Activated CD4-positive, alpha-beta T cell treated with anti-CD3 and anti-CD28 coated beads, Interleukin-2, amount 50 U/mL, for 4 hours (primary cell): ENCODE results near the gene ZNF335.
"Not testable (repeated sequence)": the region's sequence is repeated elsewhere in the genome, so short reads cannot be mapped to it uniquely, and the experiment has no call there.

ENCODE experiments used
- DNase-seq, 2 experiments: peaks; one replicate each; pipeline ENCODE4 v3.0.0-alpha.2; 2020

ZNF335 gene

DNA sequence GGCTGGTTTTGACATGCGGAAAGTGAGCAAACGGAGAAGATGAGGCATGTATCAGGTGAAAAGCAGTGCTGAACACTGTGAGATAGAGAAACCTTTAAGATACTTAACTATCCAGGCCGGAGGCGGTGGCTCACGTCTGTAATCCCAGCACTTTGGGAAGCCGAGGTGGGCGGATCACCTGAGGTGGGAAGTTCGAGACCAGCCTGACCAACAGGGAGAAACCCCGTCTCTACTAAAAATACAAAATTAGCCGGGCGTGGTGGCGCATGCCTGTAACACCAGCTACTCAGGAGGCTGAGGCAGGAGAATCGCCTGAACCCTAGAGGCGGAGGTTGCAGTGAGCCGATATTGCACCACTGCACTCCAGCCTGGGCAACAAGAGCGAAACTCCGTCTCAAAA lies 40.3 kb downstream of the ZNF335 start:
- DNase-seq: not testable (repeated sequence)

DNA sequence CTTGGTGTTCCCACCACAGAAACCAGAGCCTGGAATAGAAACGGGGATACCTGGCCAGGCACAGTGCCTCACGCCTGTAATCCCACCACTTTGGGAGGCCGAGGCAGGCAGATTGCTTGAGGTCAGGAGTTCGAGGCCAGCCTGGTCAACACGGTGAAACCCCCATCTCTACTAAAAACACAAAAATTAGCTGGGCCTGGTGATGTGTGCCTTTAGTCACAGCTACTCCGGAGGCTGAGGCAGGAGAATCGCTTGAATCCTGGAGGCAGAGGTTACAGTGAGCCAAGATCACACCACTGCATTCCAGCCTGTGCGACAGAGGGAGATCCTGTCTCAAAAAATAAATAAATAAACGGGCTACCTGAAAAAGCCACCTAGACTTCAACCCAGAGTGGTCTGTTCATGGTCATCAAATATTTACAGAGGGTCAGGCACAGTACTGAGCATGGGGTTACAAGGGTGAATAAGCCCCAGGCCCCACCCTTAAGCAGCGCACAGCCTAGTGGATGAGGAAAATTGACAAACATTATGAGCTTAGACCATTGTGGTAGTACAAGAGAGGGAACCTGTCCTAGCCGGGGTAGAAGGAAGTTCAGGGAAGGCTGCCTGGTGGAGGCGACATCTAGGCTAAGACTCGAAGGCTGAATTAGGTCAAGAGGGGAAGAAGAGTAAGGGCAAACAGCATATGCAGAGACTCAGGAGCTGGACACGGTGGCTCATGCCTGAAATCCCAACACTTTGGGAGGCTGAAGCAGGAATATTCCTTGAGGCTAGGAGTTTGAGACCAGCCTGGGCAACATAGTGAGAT lies 44.7 kb downstream of the ZNF335 start:
- no peak for DNase-seq

DNA sequence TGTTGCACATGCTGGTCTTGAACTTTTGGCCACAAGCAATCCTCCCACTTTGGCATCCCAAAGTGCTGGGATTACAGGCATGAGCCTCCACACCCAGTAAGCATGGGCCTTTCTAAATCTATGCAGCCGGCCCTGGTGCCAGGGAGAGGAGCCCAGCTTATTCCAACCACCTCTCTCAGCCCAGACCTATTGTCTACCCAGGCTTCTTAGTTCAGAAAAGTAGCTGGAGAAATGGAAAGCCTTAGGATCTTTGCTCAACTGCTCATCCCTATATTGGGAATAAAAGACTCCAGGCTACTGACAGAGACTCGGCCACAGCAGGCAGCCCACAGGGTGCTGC lies 45.3 kb downstream of the ZNF335 start:
- no peak for DNase-seq

GRCh38 chr20:45925821-45926506 lies 46.0 kb downstream of the ZNF335 start:
- no peak for DNase-seq

GRCh38 chr20:45924391-45925261 lies 47.4 kb downstream of the ZNF335 start:
- DNase-seq: no peak

GRCh38 chr20:45921337-45922189 lies 50.4 kb downstream of the ZNF335 start:
- no peak for DNase-seq

GRCh38 chr20:45920462-45921336 lies 51.3 kb downstream of the ZNF335 start:
- DNase-seq: no peak

DNA sequence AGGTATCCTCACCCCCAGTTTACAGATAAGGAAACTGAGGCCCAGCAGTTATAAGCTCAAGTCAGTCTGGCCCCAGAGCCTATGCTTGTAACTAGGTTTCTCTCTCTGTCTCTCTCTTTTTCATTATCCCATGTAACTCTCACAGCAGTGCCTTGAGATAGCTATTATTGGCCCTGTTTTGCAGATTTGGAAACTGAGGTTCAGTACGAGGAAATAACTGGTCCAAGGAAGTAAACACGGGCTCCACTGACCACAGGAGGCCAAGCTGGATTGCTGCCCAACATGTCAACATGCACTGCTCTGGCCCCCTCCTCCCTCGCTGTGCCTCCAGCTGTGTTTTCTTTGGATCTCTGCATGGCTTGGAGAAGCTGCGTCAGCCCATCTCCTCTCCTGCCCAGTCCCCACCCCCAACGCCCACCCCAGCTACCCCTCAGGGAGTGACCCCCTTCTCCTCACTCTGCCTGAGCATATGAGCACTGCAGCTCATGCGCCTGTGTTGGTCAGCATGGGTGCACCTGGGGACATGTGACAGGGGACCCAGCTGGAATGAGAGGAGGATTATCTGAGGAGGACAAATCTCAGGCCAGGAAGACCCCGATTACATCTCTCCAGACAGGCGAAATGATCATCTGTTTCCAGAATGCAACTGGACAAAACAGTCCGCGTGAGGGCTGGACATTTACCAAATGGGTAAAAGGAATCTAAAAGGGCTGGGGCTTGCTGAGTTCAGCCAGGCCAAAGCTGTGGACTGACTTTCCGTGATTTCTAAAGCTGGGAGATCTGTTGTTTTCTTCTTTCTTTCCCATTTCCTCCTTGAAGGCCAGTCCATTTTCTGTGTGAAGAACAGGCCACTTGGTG lies 52.2 kb downstream of the ZNF335 start:
- no peak for DNase-seq

DNA sequence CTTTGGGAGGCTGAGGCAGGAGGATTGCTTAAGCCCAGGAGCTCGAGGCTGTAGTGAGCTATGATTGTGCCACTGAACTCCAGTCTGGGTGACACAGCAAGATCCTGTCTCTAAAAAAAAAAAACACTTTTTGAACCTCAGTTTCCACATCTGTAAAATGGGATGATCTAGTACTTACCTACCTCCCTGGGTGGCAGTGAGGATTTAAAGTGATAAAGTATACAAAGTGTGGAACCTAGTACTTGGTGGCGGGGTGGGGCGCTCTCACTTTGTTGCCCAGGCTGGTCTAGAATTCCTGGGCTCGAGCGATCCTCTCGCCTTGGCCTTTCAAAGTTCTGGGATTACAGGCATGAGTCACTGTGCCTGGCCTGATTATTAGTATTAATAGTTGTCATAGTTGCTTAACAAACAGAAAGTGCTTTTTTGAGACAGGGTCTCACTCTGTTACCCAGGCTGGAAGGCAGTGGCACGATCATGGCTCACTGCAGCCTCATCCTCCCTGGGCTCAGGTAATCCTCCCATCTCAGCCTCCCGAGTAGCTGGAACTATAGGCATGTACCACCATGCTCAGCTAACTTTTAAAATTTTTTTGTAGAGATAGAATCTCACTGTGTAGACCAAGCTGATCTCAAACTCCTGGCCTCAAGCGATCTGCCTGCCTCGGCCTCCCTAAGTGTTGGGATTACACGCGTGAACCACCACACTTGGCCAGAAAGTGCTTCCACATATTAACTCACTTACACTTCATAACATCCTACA lies 53.0 kb downstream of the ZNF335 start:
- DNase-seq: no peak

DNA sequence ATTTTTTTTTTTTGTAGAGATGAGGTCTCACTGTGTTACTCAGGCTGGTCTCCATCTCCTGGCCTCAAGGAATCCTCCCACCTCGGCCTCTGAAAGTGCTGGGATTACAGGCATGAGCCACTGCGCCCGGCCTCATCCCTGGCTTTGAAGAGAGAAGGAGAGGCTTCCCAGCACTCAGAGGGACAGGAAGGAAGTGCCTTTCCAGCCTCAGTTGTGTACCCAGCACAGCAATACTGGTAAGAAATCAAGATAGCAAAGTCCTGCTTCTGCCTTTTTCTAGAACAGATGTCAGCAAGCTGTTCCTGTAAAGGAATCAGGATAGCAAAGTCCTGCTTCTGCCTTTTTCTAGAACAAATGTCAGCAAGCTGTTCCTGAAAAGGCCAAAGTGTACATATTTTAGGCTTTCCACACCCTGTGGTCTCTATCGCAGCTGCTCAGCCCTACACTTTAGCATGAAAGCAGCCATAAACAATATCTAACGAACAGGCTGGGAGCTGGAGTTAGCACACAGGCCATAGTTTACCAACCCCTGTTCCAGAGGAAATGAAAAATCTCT lies 53.7 kb downstream of the ZNF335 start:
- DNase-seq: no peak

DNA sequence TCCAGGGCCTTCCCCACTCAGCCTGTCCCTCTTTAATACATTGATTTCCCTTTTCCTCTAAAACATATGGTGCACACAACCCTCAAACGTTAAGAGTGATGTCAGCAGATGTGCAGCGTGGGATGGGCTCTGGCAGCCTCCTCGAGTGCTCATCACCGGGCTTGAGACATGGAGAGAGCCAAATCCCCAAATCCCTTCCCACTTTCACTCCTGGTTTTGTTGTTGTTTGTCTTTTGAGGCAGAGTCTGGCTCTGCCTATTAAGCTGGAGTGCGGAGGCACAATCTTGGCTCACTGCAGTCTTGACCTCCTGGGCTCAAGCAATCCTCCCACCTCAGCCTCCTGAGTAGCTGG lies 54.2 kb downstream of the ZNF335 start:
- DNase-seq: no peak

GRCh38 chr20:45913116-45913515 lies 58.9 kb downstream of the ZNF335 start:
- no peak for DNase-seq

DNA sequence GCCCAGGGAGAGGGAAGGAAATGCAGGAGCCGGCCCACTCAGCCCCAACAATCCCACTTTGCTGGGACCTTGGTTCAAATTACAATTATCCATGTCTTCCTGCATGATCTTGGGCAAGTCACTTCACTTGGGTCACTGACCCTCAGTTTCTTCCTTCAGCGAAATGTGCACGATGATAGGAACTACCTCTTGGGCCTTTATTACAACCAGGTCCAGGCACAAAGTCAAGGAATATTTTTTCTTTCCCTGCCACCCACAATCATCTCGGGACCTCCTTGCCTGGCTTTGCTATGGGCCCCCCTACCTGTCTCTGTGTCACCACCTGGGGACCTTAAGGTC lies 59.7 kb downstream of the ZNF335 start:
- no peak for DNase-seq

DNA sequence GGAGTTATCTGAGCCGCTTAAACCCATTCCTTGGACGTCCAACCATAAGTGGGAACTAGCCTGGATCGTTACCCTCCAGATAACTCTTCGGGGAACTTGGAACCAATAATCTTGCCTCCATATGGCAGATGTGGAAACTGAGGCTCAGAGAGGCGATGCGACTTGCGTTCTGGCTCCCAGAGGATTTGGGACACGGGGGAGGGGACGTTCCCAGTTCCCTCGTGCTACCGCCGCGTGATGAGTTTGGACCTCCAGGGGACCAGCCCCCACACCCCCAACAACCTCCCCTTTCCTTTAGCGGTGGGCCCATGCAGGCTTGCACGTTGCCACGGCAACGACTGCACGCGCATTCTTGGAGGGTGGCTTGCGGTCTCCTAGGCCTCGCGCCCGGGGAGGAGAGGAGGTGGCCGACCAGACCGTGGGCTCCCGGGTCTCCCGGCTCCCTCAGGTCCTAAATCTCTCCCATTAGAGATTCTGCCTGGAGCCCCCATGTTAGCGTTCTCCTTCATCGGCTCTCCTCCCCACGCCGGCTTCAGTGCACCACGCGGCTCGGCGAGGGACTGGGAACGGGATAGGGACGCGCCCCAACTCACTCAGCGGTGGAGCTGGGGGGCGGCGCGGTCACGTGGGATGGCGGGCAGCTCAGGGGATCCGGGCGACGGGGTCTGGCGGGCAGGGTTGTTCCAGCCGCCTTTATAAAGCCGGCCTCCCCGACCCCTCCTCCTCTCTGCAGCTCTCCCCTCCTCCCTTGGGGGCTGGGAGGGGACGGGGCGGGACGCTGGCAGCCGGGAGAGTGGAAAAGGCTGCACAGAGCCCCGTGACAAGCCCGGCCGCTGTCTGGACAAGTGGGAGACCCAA lies 60.3 kb downstream of the ZNF335 start, which contains the start of gene PLTP:
Gene PLTP (minus strand): TSS at position 670 of the 858 bp plus-strand sequence. CDS start 703 bp downstream, outside the sequence.
- no peak for DNase-seq

- DNase-seq: peak; percentile 85 to 88
These were observed 61.1 kb downstream of the ZNF335 start for GRCh38 chr20:45910670-45911485.

DNA sequence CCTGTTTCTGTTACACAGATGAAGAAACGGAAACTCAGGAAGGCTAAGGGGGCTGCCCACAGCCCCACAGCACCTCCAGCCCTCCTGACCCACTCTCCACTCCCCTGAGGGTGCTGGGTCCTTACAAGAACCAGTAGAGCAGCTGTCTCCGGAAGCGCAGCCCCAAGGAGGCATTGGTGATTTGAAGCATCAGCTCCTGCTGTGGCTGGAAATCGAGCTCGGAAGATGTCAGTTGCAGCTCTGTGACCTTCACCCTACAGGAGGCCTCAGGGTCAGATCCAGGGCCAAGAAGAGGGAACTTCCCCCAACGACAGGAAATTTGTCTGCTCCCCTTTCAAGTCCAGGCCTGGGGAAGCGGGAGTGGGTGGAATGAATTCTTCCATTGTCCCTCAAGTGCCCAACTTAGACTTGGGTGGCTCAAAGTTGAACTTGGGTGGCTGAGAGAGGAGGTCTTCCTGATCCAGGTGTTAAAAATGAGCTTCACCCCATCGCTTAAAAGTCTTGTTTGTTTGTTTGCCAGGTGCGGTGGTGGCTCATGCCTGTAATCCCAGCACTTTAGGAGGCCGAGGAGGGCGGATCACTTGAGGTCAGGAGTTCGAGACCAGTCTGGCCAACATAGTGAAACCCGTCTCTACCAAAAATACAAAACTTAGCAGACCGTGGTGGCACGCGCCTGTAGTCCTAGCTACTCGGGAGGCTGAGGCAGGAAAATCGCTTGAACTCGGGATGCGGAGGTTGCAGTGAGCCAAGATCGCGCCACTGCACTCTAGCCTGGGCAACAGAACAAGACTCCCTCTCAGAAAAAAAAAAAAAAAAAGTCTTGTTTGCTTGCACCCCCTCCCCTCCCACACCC lies 62.0 kb downstream of the ZNF335 start:
- no peak for DNase-seq
